Activated naive CD4-positive, alpha-beta T cell treated with Interleukin-2 at 50 U/mL for 16 hours (primary cell): Measurements from ENCODE around the gene CCDC177.
"Not testable (repeated sequence)": the region's sequence is repeated elsewhere in the genome, so short reads cannot be mapped to it uniquely, and the experiment has no call there.

ENCODE experiments used
- DNase-seq: peaks from one replicate; pipeline ENCODE4 v3.0.0-alpha.2; 2020

The CCDC177 gene

DNA sequence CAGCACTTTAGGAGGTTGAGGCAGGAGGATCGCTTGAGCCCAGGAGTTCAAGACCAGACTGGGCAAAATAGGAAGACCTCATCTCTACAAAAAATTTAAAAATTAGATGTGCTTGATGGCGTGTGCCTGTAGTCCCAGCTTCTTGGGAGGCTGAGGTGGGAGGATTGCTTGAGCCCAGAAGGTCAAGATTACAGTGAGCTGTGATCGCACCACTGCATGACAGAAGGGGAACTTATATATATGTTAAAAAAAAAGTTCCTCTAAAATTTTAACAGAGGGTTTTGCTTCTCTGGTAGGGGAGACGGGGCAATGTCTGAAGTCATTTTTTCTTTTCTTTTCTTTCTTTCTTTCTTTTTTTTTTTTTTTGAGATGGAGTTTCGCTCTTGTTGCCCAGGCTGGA lies 24.8 kb upstream of the CCDC177 start:
- not testable (repeated sequence) for DNase-seq

DNA sequence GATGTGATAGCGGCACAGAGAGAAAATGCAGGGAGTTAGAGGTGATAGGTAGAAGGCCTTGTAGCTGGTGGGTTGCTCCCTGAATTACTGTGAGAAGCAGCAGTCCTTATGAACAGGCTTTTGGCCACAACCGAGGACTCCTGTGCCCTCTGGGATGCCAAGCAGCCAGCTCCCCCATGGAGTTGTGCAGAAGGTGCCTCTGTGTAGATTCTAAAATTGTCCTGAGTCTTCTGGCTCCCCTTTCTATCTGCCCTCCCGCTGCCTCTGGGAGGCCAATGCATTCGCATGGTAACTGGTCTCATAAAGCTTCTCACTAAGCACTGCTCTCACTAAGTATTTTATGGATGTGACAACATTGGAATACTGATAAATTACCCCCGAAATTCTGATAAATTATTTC lies 20.7 kb upstream of the CCDC177 start:
- no peak for DNase-seq

DNA sequence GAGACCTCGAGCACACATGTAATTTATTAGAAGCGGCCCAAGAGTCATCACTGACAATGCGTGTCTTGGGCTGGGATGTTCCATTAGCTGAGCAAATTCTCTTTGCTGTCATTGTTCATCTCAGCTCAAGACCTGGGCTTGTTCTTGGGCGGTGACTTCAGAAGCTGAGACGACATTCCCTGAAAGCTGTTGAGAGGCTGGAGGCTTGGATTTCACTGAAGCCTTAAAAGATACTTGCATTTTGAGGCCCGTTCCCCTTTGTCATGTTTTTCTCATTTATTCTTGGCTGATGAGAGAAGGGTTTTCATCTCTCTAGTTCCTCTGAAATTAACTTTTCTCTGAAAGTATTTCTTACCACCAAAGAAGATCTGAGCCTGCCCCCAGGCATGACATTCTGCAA lies 20.2 kb upstream of the CCDC177 start:
- DNase-seq = no peak

DNA sequence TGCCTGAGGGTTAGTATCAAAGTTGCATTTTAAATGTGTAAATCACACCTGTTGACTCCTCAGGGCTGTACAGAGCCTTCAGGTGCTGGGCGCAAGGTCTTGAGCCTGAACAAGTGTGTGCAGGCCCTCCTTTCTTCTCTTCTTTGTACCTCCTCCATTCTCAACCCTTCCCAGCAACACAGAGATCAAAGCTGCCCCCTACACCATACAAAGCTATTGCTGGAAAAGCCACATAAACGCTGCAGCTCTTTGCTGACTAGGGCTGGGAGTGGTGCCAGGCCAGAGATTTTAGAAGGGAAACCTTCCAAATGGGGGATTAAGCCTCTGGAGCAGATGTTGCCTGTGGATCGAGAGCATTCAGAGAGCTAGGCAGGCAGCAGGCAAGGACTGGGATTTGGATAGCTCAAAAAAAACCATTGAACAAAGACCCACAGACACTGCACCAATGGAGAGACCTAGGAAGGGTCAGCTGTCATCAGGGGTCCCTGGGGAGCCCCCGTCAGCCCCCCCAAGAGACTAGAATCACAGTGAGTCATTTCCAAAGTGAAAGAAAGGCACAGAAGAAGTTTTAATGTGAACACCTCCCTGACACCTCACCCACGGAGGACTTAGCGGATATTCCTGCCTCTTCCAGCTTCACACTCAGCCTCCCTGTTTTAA lies 18.5 kb upstream of the CCDC177 start:
- DNase-seq = no peak

DNA sequence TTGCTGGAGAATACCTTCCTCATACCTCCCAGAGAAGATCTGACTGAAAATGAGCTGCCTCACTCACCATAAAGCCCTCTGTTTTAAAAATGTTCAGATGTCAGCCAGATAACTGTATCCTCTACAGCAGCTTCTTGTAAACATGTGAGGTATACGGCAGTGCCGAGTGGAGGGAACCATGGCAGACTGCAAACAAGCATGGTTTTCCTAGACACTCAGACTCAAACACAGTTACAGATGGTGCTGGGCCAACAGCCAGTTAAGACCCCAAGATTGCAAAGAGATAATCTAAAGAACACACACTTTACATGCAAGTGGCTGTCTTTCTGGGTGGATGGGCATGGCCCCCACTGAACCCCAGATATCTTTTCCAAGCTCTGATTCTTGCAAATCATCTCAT lies 16.6 kb upstream of the CCDC177 start:
- no peak for DNase-seq

DNA sequence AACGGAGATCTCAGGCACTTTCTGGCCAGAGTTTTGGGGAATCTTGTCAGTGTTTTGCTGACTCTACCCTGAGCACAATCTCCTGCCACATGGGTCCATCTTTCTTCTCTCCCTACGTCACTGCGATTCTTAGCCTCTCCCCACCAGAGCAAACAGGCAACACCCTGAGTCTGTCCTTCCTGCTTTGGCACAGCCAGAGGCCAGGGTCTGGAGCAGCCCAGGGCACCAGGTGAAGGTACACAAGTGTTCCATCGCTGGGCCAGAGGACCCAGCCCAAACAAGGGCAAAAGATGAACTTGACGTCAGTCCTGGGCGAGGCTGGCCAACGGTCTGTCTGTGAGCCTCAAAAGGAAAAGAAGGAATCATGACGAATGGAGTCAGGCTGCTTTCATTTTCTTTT lies 12.7 kb upstream of the CCDC177 start:
- no peak for DNase-seq

DNA sequence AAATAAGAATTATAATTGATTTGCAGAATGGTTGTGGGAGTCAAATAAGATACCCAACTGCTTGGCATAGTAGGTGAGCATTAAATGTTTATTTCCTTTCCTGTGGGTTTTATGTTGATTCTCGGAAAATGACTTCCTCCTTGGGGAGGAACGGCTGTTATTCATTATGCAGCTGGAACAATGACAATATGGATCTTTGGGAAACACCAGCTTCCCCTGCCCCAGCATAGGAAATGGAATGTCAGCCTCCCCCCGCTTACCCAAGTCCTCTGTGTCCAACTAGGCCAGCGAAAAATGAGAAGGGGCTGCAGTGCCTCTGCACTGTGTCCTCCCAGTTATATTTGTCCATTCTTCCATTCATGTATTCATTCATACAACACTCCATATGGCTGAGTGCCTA lies 11.7 kb upstream of the CCDC177 start:
- DNase-seq = no peak

DNA sequence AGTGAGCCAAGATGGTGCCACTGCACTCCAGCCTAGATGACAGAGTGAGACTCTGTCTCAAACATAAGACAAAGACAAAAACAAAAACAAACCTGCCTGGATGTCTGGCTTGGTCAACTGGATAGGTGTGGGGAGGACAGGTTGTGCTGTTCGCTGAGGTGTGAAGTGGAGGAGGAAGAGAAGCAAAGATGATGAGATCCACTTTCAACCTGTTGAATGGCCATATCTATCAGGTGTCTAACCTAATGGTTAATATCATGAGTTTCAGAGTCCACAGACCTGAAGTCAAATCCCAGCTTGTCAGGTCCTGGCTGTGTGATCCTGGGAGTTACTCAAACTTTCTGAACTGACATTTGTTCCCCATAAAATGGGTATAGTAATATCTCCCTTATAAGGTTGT lies 9.7 kb upstream of the CCDC177 start:
- DNase-seq = no peak

DNA sequence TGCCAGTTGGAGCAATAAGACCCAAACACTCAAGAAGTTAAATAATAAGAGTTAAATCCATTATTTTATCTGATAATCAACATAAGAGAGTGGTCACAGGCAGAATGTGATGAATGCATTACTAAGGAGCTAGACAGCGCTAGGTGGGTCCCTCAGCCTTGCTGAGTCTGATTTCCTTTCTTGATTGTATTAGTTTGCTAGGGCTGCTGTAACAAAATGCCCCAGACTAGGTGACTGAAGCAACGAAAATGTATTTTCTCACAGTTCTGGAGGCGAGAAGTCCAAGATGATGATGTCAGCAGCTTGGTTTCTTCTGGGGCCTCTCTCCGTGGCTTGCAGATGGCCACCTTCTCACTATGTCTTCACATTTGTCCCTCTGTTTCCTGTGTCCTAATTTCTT lies 8.2 kb upstream of the CCDC177 start:
- no peak for DNase-seq

DNA sequence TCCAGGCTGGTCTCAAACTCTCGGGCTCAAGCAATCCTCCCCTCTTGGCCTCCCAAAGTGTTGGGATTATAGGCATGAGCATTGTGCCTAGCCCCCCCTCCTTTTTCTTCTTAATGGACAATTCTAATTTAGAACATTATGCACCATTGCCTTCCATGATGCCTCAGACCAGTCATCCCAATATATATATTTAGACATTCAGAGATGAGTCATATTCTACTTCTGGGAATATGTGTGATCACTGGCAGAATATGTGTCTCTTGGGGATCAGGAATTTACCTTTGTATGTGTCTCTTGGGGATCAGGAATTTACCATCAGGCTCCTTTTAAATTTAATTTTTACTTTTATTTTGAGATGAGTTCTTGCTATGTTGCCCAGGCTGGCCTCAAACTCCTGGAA lies 7.5 kb upstream of the CCDC177 start:
- DNase-seq = no peak

DNA sequence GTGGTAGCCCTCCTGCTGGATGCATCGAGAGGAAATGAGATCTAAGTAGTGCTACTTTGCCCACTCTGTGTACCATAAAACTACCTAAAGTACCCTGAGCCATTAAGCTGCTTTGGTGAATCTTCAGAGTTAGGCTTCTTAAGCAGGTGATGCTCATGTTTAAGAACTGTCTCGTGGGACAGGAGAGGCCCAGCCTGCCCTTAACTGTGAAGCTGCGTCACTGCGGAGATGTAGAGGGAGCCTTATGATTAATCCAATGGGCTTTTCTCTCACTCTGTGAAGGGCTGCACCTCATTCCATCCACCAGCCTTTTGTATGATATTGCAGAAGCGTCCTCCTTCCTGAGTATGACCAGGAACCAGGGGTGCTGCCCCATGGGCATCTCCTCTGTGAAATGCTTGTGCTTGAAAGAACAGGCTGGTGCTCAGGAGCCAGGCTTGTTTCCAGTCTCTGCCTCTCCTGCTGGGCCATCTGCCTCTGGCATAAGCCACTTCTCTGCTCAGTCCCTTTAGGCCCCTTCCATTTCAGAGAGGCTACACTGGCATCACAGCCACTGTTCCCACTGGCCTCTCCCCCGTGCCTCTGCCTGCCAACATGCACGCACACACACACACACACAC lies 6.8 kb upstream of the CCDC177 start:
- no peak for DNase-seq

DNA sequence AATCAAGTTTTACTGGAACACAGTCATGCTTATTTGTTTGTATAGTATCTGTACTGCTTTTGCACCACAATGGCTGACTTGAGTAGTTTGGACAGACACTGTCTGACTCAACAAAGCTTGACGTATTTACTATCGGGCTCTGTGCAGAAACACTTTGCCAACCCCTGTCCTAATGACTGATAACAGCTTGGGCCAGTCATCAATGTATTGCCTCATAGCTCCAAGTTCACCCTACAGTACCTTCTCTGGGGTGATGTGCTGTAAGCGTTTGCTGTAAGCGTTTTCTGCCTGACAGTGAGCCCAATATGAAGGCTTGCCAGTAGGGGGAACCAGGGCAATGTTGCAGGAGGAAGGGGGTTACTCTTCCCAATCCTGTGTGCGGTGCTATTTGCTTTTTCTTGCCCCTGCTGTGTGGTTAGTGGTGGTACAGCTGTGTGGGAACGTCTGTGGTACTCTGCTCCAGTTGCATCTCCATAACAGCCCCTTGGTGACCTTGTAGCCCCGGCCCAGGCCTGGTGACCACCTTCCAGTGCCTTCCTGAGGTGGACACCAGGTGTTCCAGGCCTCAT lies 5.4 kb upstream of the CCDC177 start:
- DNase-seq = peak; percentile 7

DNA sequence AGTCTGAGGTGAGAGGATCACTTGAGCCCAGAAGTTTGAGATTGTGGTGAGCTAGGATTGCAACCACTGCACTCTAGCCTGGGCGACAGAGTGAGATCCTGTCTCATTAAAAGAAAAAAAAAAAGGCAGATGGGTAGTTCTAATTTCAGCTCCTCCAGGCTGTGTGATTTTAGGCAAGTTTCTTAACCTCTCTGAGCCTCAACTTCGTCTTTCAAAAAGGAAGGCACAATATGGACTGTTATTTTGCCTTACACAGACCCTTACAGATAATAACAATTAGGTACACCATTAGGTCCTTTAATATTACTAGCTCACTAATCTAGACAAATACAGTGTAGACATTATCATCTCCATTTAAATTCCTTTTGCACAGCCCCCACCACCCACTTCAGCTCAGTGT lies 4.8 kb upstream of the CCDC177 start:
- DNase-seq = no peak

DNA sequence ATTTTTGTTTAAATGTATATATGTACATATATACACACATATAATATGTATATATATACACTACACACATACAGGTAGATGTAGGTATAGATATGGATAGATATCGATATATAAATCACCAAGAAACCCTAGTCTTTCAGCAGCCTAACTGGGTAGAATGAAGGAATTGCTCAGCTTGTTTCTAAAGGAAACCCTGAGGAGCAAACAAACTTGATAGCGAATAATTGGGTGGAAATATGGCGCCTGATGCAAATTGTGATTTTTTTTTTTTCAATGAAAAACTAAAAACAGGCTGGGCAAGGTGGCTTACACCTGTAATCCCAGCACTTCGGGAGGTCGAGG lies 254 bp upstream of the CCDC177 start:
- no peak for DNase-seq

DNA sequence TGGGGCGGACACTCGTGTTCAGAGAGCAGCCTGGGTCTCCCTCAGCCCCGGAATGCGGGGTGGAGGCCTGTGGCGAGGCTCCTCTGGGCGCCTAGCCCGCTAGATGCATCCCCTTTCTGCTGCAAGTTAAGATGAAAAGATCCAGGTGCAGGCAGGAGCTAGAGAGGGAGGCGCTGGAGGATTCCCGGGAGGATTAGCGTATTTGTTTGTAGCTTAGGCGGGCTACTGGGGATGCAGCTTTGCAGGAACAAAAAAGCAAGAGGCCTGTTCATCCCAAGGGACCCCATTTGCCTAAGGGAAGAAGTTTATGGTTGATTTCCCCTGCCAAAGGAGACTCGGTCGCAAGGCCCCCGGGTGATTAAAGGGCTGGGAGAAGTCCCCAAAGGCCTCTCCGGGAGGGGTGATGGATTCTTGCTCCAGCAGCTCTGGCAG lies 824 bp downstream of the CCDC177 start:
- DNase-seq = peak; percentile 13

DNA sequence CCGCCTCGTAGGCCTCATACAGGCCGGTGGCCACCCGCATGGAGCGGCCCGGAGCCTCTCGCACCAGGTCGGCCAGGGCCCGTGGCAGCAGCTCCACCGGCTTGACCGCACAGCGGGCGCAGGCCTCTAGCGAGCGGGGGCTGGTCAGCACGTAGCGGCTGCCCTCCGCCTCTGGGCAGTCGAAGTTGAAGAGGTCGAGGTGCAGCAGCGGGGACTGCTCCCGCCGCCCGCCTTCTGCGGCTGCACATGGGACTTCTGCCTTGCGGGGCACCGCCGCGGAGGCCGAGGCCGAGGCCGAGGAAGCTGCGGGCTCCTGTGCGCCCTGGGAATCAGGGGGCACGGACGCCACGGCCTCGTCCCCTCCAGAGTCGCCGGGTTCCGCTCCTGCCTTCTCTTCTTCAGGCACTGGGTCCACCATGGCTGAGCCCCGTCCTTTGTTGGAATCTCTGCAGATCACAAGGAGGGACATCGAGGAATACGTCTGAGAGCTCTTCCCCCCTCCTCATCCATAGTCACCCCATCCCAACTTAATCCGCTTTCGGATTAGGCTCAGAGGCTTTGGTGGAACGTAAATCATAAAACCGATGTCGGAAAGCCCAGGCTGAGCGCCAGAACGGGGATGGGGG lies 1.4 kb downstream of the CCDC177 start:
- no peak for DNase-seq

DNA sequence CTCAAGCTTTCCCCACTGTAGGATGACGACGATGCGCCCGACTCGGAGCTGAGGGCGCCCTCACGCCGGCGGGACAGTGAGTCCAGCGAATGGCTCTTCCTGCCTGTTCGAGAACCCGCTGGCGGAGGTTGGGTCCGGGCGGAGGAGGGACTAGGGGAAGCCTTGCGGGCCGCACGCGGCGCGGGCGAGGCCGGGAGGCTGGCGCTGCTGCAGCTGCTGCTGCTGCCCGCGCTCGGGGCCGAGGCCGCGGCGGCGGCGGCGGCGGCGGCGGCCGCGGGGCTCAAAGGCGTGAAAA lies 1.9 kb downstream of the CCDC177 start:
- DNase-seq = no peak

DNA sequence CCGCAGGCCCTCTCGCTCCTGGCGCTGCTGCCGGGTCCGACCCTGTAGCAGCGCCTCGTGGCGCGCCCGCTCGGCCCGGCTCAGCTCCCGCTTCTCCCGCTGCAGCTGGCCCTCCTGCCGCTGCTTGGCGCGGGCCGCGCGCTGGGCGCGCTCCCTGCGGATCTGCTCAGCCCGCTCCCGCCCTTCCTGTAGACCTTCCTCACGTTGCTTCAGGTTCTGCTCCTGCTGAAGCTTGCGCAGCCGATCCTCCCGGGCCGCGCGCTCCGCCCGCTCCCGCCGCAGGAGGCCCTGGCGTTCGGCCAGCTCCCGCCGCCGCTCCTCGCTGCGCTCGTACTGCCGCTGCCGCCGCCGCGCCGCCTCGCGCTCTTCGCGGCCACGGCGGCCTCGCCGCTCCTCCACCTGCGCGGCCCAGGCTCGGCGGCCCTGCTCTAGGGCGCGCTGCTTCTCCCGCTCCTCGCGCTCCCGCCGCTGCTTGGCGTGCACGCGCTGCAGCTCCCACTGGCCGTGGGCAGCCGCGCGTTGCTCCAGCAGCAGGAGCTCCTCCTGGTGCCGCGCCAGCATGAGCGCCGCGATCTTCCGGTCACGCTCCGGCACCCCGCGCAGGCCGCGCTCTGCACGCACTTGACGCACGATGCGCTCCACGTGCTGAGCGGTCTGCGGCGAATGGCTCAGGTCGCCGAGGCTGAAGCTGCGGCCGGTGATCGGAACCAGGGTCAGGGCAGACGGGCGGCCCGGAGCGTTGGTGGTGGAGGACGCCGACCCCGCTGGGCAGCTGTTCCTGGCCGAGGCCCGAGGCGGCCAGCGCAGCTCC lies 2.4 kb downstream of the CCDC177 start:
- no peak for DNase-seq

DNA sequence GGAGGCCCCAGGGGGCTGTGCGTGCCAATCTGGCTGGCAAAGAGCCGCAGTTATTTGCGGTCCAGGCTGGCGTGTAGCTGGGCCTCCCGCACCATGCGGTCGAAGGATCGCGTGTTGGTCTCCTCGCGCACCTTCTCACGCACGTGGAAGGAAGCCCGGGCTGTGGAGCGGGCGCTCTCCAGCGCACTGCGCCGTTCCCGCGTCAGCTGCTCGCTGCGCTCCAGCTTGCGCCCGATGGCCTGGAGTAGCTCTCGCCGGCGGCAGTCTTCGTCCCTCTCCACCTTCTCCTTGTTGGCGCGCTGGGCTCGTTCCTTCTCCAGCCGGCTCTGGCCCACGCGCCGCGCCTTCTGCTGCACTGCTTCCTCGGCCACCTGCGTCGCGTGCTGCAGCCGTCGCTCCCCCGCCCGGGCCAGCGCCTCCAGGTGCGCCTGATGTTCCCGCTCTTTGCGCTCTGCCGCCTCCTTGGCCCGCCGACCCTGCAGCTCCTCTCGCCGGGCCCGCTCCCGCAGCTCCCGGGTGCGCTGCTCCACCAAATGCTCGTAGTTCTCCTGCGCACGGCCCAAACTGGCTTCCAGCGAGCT lies 3.1 kb downstream of the CCDC177 start:
- DNase-seq = no peak

DNA sequence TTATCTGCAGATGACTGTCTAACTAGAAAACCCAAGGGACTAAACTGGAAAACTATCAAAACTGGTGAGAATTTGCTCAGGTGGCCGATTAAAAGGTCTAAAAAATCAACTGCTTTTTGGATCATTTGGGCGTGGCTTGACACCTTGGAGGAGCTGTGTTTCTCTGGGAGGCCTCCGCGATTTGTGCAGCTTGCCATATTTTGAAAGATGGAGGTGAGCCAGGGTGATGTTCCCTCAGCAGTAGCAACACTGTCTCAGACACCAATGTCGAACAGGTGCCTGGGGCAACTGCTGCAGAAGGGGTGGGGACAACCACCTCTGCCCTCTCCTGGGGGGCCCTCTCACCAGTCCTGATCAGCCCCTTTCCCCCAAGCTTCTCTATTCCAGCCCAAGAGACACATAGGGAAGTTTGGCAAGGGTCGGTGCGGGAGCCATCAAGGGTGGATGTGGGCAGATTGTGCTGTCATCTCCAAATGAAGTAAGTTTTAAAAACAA lies 3.8 kb downstream of the CCDC177 start:
- no peak for DNase-seq

DNA sequence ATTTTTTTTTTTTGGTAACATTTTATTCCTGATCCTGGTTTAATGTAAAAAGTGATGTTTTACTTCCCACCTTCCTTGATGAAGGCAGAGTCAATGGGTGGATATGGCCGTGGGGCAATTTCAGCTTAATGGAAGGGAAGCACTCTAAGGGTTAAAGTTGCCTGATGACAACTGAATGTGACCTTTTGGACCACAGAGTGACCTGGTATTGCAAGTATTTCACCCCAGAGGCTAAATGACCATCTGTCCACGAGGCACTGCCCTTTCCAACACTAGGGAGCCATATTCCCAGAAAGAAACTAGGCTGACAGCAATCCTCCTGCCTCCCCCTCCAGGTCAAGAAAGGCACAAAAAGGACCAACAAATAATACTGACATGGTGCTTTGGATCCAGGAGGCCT lies 4.8 kb downstream of the CCDC177 start:
- no peak for DNase-seq

DNA sequence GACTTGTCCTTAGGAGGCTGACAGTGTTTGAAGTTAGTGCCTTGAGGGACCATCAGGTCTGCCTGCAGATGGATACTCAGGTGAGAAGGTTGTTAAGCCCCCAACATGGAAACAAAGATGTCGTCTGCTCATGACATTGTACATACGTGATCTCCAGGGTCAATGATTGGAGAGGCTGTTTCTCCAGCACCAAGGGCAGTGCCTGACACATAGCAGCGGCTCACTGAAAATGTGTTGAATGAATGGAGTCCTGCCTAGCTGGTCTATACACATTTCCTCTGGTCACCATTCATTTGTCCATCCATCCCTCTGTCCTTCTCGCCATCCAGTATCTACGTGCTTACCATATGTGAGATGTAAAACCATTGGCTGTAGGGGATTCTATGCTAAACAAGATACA lies 7.1 kb downstream of the CCDC177 start:
- no peak for DNase-seq

DNA sequence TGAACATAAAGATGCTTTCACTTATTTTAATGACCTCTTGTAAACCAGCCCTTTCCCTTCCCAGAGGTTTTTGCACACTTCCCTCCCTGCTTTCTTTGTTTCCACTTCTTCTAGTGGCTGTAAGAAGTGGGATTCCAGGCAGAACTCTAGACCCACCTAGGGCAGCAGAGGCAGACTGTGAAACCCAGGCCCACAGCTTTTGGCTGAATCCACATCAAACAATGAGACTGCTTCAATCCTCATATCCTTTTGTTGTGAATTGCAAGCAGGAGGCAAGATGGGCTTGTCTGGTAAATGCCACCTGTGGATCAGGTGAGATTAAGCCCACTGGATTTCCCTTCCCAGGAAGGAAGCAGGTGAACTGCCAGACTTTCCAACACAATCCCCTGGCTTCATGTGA lies 12.8 kb downstream of the CCDC177 start:
- no peak for DNase-seq
